K562 (cell line): ENCODE data around the gene PTGES3L. TPM values are rescaled to one million over a fixed set of nuclear protein-coding genes. Genes with fewer than 3 reads are reported as not detected.
A peak's percentile ranks its signal among the peaks of the same experiment; 100 is the strongest.

ENCODE experiments used
- ADNP ChIP-seq: fragments of 200-800 bp; sonication (Bioruptor generic); IDR thresholded peaks from 2 replicates; pipeline ENCODE4 v1.6.1; 2016; ENCODE audit warnings: missing genetic modification characterization, missing compliant biosample characterization
- ARNT ChIP-seq, 2 experiments: fragments of 450-650 bp; IDR thresholded peaks; 2 replicates each; pipeline ENCODE4 v1.6.1; 2016; ENCODE audit warnings: mild to moderate bottlenecking in 1 of 2
- CC2D1A ChIP-seq: fragments of 450-650 bp; IDR thresholded peaks from 2 replicates; pipeline ENCODE4 v1.6.1; 2017; ENCODE audit warnings: mild to moderate bottlenecking
- ETV6 ChIP-seq, 3 experiments: fragments of 150-350 bp in 1 of 3; sonication (generic) in 1 of 3; formaldehyde crosslinking in 1 of 3; IDR thresholded peaks; 2 replicates each; pipeline versions ENCODE4 v1.6.1 to v1.8.0; 2014 to 2022; ENCODE audit warnings: borderline replicate concordance in 2 of 3, low read depth in 2 of 3, antibody characterized with exemption in 1 of 3, low read length in 1 of 3, mild to moderate bottlenecking in 1 of 3, missing genetic modification reagents in 1 of 3
- IRF2 ChIP-seq: sonication (generic); formaldehyde crosslinking; IDR thresholded peaks from 2 replicates; pipeline ENCODE4 v1.8.1; 2022; ENCODE audit warnings: mild to moderate bottlenecking, missing genetic modification reagents
- MYC ChIP-seq, 2 experiments: fragments of 250-450 bp in 1 of 2; sonication (Bioruptor Pico) in 1 of 2; IDR thresholded peaks; 2 replicates each; pipeline versions ENCODE4 v1.5.1 to v1.6.1; 2012 to 2021; ENCODE audit warnings: low read depth in 2 of 2, borderline replicate concordance in 1 of 2, improper control_type of control experiment in 1 of 2, low read length in 1 of 2, mild to moderate bottlenecking in 1 of 2, moderate library complexity in 1 of 2
- NFIC ChIP-seq: fragments of 450-650 bp; IDR thresholded peaks from 2 replicates; pipeline ENCODE4 v1.6.1; 2017; ENCODE audit warnings: mild to moderate bottlenecking, inconsistent platforms
- PRPF4 ChIP-seq: fragments of 200-400 bp; formaldehyde crosslinking; IDR thresholded peaks from one replicate; pipeline ENCODE4 v1.6.1; 2017; ENCODE audit warnings: low read length, low read depth, mild to moderate bottlenecking; ENCODE audit not compliant: insufficient read depth, poor library complexity, severe bottlenecking
- PURB ChIP-seq: sonication (generic); formaldehyde crosslinking; IDR thresholded peaks from 2 replicates; pipeline ENCODE4 v1.9.0; 2021; ENCODE audit warnings: low read depth, mild to moderate bottlenecking, missing genetic modification reagents
- SAP30 ChIP-seq: fragments of 200-600 bp; sonication (generic); IDR thresholded peaks from 2 replicates; pipeline ENCODE4 v1.6.1; 2012; ENCODE audit warnings: borderline replicate concordance, low read depth, mild to moderate bottlenecking, moderate library complexity, low read length, control low read depth, inconsistent platforms; ENCODE audit not compliant: insufficient read depth, poor library complexity, severe bottlenecking
- SMC3 ChIP-seq: conservative IDR thresholded peaks from 2 replicates; pipeline ENCODE4 v1.6.1; 2011; ENCODE audit warnings: low read depth, low read length, improper control_type of control experiment; ENCODE audit not compliant: insufficient read depth
- SRSF3 ChIP-seq: fragments of 200-400 bp; formaldehyde crosslinking; IDR thresholded peaks from 2 replicates; pipeline ENCODE4 v1.6.1; 2016; ENCODE audit warnings: mild to moderate bottlenecking, low read length, moderate library complexity; ENCODE audit not compliant: insufficient read depth
- STAG1 ChIP-seq: sonication (generic); formaldehyde crosslinking; IDR thresholded peaks from 2 replicates; pipeline ENCODE4 v1.5.0; 2020; ENCODE audit warnings: missing genetic modification reagents, borderline replicate concordance
- TBP ChIP-seq: optimal IDR thresholded peaks from 2 replicates; pipeline ENCODE3; 2011; ENCODE audit warnings: low read depth, low read length, improper control_type of control experiment
- TOE1 ChIP-seq, 2 experiments: fragments of 450-650 bp in 1 of 2; sonication (generic) in 1 of 2; formaldehyde crosslinking in 1 of 2; IDR thresholded peaks; 2 replicates each; pipeline versions ENCODE4 v1.7.1 to v1.8.0; 2016 to 2022; ENCODE audit warnings: borderline replicate concordance in 2 of 2, mild to moderate bottlenecking in 2 of 2, antibody characterized with exemption in 1 of 2, inconsistent platforms in 1 of 2, low read depth in 1 of 2, missing genetic modification reagents in 1 of 2, moderate library complexity in 1 of 2
- TRIM28 ChIP-seq: fragments of 450-650 bp; IDR thresholded peaks from 2 replicates; pipeline ENCODE4 v1.6.1; 2017
- ZNF121 ChIP-seq: sonication (generic); formaldehyde crosslinking; conservative IDR thresholded peaks from 2 replicates; pipeline ENCODE4 v1.8.0; 2022; ENCODE audit warnings: missing genetic modification reagents
- ZNF57 ChIP-seq: fragments of 450-650 bp; formaldehyde crosslinking; IDR thresholded peaks from 2 replicates; pipeline ENCODE4 v1.4.0; 2020; ENCODE audit warnings: mild to moderate bottlenecking, moderate library complexity
- ZNF764 ChIP-seq: fragments of 250-450 bp; sonication (Bioruptor Pico); IDR thresholded peaks from 2 replicates; pipeline ENCODE4 v1.4.0; 2020; ENCODE audit warnings: low read depth, mild to moderate bottlenecking, moderate library complexity
- polyA plus RNA-seq, 8 experiments: library from polyadenylated mRNA; depleted of rRNA in 4 of 8; stranded (reverse) in 5 of 8; unstranded in 3 of 8; fragments of >200 nt; fragmentation: Nextera tagmentation in 2 of 8; fragmentation: Illumina TruSeq in 1 of 8; extraction: Ambion mirVana in 2 of 8; extraction: Trizol in 1 of 8; gene quantifications; 2 replicates each; pipeline versions ENCODE4 v1.2.1 to v1.2.3, GENCODE V29; 2011 to 2014; ENCODE audit warnings: inconsistent platforms in 1 of 8, missing spikeins in 1 of 8
- total RNA-seq, 7 experiments: library from RNA; depleted of rRNA in 6 of 7; stranded (reverse); fragments of >200 nt in 6 of 7; fragmentation: Illumina TruSeq in 2 of 7; extraction: Trizol in 2 of 7; gene quantifications; 2 replicates each; pipeline versions ENCODE4 v1.2.1 to v1.2.3, GENCODE V29; 2011 to 2021; ENCODE audit warnings: low replicate concordance in 1 of 7
- TF ChIP-seq, protein P1 (sequence below): fragments of 450-650 bp; formaldehyde crosslinking; IDR thresholded peaks from 2 replicates; pipeline ENCODE4 v1.4.0; 2020; ENCODE audit warnings: mild to moderate bottlenecking, moderate library complexity
- TF ChIP-seq, protein P2 (sequence below): fragments of 200-800 bp; sonication (Bioruptor generic); IDR thresholded peaks from 2 replicates; pipeline ENCODE4 v1.6.1; 2017; ENCODE audit warnings: missing genetic modification characterization, missing compliant biosample characterization

Gene PTGES3L
- total and polyA plus RNA-seq, 9 of the 15 experiments (the other 6 are each of a cell fraction or from before 2014, with no cell fraction given) = 6.0 to 16.0 (median 9.6) TPM

DNA sequence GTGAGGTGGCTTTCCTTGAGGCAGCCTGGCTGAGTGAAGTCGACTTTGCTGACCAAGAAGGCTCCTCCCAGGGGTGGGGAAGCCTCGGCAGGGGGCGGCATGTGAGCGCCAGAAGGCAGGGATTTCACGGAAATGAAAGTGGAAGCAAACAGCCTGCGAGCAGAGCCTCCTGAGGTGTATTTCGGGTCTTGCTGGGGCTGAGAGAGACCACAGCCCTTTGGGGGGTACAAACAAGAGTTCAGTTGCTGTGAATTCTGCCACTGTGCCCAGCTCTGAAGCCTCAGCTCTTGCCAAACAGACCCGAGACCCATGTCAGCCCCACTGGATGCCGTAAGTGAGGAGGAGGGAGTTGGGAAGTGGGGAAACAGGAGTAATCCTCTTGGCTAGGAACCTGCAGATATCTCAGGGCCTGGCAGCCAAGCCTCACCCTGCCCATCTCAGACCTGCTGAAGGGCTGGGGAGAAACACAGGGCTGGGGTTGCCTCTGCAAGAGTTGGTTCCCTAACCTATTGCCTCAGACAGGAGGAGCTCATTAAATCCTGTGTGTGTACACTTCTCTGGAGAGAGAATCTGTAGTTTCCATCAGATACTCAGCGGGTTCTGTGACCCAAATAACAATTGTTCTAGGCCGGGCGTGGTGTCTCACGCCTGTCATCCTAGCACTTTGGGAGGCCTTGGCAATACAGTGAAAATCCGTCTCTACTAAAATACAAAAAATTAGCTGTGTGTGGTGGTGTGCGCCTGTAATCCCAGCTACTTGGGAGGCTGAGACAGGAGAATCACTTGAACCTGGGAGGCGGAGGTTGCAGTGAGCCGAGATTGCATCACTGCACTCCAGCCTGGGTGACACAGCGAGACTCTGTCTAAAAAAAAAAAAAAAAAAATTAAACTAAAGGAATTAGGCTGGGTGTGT, 27.0 kb upstream of the PTGES3L start, which contains the start of gene IFI35 (continued):
- TF ChIP-seq SRSF3 (no peak), ADNP (tag) (0 out of 2 replicates have a peak, but pooled peaks have one; percentile 48), TRIM28 (peak; percentile 66; the same call in 1 of the 2 replicates), NFIC (no peak), ARNT (IDR thresholded peaks at IDR 0.05) (0 out of 4 replicates have a peak, but pooled peaks of 1 of the 2 experiments have one; percentile 16), IRF2 (CRISPR knock-in tag) (peak; percentile 25; the same call in 1 of the 2 replicates), SAP30 (peak; percentile 9), PRPF4 (no peak), ZNF121 (CRISPR knock-in tag) (no peak), PURB (CRISPR knock-in tag) (no peak), CC2D1A (peak; percentile 70), MYC (IDR thresholded peaks at IDR 0.05; ENCODE audit: low read depth, low read length) (peak; percentile 57; the same call in 1 of the 2 replicates), MYC (CRISPR knock-in tag; IDR thresholded peaks at IDR 0.05; ENCODE audit: borderline replicate concordance, low read depth) (no peak), ZNF764 (CRISPR knock-in tag) (no peak), ETV6 (IDR thresholded peaks at IDR 0.05; ENCODE audit: borderline replicate concordance in 1 of 2, low read depth in 2 of 2, low read length in 1 of 2) (peak in 1 of 2 experiments; percentile 79; a peak in 1 of 4 replicates), ETV6 (CRISPR knock-in tag; IDR thresholded peaks at IDR 0.05; ENCODE audit: borderline replicate concordance) (no peak), SMC3 (0 out of 2 replicates have a peak, but pooled peaks have one; percentile 35), TOE1 (IDR thresholded peaks at IDR 0.05; ENCODE audit: borderline replicate concordance) (0 out of 2 replicates have a peak, but pooled peaks have one; percentile 34), TOE1 (CRISPR knock-in tag; IDR thresholded peaks at IDR 0.05; ENCODE audit: borderline replicate concordance, low read depth) (no peak), TBP (peak; percentile 42), ZNF57 (CRISPR knock-in tag) (no peak), STAG1 (CRISPR knock-in tag) (peak; percentile 56; the same call in 1 of the 2 replicates)
- TF ChIP-seq, protein P1, sequence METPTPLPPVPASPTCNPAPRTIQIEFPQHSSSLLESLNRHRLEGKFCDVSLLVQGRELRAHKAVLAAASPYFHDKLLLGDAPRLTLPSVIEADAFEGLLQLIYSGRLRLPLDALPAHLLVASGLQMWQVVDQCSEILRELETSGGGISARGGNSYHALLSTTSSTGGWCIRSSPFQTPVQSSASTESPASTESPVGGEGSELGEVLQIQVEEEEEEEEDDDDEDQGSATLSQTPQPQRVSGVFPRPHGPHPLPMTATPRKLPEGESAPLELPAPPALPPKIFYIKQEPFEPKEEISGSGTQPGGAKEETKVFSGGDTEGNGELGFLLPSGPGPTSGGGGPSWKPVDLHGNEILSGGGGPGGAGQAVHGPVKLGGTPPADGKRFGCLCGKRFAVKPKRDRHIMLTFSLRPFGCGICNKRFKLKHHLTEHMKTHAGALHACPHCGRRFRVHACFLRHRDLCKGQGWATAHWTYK (CRISPR knock-in tag) = 0 out of 2 replicates have a peak, but pooled peaks have one; percentile 16
- TF ChIP-seq, protein P2, sequence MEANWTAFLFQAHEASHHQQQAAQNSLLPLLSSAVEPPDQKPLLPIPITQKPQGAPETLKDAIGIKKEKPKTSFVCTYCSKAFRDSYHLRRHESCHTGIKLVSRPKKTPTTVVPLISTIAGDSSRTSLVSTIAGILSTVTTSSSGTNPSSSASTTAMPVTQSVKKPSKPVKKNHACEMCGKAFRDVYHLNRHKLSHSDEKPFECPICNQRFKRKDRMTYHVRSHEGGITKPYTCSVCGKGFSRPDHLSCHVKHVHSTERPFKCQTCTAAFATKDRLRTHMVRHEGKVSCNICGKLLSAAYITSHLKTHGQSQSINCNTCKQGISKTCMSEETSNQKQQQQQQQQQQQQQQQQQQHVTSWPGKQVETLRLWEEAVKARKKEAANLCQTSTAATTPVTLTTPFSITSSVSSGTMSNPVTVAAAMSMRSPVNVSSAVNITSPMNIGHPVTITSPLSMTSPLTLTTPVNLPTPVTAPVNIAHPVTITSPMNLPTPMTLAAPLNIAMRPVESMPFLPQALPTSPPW (CRISPR knock-in tag) = peak; percentile 29; the same call in 1 of the 2 replicates
